B cell (primary cell): ENCODE measurements around the gene NFASC.

Experiments used
- EZH2 ChIP-seq: IDR thresholded peaks from 2 replicates; pipeline ENCODE4 v1.6.1; 2012; ENCODE audit warnings: borderline replicate concordance, low read depth, mild to moderate bottlenecking, moderate library complexity, low read length; ENCODE audit not compliant: insufficient read depth, poor library complexity, severe bottlenecking
- TF ChIP-seq, protein P1 (sequence below): fragments of 200-600 bp; IDR thresholded peaks from one replicate; pipeline ENCODE4 v1.8.0; 2022; ENCODE audit warnings: antibody characterized with exemption, mild to moderate bottlenecking

DNA sequence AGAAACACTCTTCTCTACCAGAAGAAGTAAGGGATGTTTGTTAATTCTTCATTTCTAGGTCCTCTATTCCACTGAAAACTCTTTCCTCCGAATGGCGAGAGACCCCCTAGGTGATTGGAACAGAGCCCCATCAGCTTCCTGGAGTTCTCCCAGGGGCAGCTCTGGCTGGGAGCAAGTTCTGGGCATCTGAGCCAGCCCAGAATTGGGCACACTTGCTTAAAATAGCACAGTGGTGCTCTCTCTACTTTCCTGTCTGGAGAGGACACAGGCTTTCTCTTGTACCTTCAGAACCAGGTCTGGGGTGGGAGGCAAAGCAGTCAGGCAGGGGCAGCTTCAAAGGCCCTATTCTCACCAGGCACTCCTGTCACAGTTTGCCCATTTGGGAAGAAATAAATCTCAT, 89.2 kb downstream of the NFASC start:
- TF ChIP-seq EZH2, result no peak
- TF ChIP-seq, protein P1, sequence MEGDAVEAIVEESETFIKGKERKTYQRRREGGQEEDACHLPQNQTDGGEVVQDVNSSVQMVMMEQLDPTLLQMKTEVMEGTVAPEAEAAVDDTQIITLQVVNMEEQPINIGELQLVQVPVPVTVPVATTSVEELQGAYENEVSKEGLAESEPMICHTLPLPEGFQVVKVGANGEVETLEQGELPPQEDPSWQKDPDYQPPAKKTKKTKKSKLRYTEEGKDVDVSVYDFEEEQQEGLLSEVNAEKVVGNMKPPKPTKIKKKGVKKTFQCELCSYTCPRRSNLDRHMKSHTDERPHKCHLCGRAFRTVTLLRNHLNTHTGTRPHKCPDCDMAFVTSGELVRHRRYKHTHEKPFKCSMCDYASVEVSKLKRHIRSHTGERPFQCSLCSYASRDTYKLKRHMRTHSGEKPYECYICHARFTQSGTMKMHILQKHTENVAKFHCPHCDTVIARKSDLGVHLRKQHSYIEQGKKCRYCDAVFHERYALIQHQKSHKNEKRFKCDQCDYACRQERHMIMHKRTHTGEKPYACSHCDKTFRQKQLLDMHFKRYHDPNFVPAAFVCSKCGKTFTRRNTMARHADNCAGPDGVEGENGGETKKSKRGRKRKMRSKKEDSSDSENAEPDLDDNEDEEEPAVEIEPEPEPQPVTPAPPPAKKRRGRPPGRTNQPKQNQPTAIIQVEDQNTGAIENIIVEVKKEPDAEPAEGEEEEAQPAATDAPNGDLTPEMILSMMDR, result no peak
